NCI-H2196 (cell line): ENCODE results near the gene PRSS56.
A peak's percentile ranks its signal among the peaks of the same experiment; 100 is the strongest.

Experiments used
- DNase-seq: peaks from one replicate; lab custom pipeline; 2025; ENCODE audit not compliant: unreplicated experiment; lab: John Stamatoyannopoulos, UW

Gene PRSS56

DNA sequence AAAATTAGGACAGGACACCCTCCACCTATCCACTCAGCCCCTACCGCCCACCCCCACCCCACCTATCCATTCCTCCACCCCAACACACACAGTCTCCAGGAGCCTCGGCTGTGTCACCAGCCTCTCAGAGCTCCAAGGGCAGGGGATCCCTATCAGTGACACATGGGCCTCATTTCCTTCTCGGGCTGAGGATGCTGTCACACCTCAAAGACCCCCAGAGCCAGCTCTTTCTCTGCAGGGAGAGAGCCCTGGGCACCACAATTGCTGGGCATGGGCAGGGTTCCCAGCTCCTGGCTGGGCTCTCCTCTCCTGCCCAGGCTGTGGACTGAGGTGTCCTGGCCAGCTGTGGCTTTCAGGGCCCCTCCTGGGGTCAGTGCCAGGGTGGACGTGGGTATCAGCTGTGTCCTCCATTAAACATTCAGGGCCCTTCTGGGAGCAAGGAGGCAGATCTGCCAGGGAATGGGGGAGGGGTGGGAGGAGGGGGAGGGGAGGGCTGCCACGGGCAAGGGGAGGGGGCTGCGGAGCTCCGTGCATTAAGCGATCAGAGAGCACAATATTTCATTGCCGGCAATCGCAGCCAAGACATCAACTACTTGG, 18.3 kb upstream of the PRSS56 start:
- no peak for DNase-seq

DNA sequence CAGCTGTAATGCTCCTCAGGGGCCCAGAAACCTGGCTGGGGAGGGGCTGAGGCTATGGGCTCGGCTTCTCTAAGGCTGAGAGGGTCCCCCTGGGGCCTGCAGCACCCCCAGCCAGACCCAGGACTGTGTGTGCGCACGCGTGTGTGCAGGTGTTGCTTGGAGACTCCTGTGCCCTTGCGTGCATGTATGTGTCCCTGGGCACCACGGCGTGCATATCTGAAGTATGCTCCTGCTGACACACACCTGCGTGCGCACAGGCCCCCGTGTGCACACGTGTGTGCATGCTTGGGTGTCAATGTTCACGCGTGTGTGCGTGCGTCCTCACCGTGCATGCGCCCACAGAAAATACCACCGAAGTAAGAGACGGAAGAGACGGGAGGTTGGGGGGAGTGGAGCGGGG, 17.7 kb upstream of the PRSS56 start:
- no peak for DNase-seq

DNA sequence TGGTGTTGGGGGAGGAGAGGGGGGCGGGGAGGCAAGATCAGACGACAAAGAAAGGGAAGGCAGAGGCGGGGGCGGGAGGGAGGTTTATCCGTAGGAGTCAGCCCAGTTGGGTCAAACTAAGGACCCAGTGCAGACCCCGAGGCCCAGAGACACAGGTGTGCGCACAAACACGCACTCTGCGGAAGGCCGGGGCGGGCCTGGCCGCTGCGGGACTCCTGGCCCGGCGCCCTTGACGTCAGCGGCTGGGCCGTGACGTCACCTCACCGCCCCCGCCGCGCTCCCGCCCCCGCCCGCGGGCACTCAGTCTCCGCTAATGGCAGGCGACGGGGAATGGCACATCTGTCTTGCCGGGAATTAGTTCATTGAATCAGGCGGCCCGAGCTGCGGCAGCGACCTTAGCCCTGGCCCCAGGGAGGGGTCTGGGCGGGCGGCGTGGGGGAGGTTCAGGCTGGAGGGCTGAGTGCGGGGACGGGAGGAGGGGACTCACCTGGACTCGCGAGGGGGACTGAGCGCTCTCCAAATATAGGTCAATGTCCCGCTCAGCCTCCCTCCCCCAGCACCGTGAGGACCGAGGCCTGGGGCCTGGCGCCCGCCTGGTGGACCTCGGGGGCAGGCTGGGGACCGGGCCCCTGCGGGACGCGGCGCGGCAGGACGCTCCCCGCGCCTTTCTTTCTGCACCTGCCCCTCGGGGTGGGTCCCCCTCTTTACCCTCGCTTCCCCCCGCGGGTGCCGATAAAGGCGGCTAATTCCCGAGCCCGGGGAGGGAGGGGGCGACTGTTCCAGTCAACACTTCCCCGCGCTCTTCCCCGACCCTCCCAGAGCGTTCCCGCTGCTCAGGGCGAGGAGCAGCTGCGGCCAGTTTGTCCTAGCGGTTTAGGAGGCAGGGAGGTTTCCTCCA, 17.0 kb upstream of the PRSS56 start:
- peak; percentile 32 for DNase-seq

DNA sequence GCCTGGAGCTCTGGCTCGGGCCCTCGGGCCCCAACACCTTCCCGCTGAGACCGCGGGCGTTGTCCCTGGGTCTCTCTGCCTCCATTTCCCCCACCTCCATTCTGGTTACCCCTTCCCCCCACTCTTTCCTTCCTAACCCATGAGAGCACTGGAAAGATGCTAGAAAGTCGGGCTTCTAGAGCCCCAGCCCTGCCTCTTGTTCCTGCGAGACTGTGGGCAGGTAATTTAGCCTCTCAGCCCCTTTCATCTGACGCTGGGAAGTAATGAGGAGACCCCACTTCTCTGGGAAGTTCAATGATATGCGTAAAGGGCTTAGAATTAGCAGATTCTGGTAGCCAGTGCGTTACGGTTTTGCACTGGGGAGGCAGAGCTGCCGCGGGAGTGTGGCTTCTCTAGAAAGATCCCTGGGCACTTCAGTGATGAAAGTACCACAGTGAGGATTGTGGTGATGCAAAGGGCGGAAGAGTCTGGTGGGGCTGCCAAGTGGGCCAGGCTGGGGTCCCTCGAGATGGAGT, 16.3 kb upstream of the PRSS56 start:
- no peak for DNase-seq

DNA sequence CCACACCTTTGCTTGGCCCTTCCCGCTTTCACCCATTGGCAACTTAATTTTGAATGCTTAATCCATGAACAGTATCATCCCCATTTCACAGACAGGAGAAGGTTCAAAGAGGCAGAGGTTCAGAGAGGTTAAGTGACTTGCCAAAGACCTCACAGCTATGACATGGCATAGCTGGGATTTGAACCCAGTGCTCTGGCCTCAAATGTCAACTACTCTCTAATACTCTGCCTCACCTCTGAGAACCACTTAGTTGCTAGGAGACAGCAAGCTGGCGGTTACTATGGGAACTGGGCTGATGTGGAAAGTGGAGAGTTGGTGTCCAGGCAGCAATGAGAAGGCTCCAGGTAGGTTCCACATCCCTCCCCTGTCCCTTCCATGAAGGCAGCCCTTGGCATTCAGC, 15.8 kb upstream of the PRSS56 start:
- DNase-seq, result peak; percentile 71

DNA sequence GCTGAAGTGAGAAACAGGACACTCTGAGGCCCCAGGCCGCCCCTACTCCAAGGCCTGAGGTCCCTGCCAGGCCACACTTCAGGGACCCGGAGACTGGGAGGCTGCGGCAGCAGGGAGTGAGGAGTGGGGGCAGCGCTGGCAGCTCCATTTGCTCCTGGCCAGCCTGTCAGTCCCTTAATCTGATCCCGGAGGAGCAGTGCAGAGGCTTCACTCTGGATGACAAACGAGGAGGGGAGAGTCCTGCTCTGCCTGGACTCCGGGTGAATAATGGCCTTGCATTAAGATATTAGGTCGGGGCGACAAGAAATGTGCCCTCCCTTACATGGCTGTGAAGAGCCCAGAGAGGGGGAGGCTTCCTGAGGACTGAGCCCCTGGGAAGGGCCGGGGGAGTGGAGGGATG, 14.3 kb upstream of the PRSS56 start:
- DNase-seq, result no peak

DNA sequence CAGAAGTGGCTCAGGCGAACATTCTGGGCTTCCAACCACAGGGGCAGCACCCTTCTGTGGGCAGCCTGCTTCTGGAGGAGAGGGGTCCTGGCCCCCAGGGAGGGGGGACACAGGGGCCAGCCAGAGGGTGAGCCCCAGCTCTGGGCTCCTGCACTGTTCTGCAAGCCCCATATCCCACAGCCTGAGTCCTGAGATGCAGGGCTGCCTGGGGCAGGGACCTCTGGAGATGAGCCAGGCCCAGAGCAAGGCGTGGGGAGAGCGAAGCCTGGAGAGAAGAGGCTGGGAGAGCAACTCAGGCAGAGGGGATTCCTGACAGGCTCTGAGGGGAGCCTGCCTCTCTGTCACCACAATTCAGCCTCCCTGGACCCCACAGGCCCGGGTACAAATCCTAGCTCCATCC, 13.5 kb upstream of the PRSS56 start:
- no peak for DNase-seq

DNA sequence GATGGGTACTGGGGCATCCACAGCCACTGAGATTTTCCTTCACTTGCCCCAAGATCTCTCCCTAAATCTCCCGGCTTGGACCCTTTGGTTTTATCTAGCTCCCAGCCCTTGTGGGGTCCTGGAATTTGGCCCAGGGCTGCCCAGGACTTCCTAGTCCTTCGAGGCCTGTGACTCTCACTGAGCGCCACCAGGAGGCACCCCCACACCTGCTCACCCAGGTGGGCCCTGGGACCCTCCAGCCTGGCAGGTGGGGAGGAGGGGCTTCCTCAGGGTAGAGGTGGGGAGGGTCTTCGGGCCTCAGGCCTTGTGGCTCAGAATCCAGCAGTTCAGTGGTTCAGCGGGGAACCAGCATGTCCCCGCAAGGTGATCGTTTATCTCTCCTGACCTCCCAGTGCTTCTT, 11.9 kb upstream of the PRSS56 start:
- DNase-seq, result no peak

DNA sequence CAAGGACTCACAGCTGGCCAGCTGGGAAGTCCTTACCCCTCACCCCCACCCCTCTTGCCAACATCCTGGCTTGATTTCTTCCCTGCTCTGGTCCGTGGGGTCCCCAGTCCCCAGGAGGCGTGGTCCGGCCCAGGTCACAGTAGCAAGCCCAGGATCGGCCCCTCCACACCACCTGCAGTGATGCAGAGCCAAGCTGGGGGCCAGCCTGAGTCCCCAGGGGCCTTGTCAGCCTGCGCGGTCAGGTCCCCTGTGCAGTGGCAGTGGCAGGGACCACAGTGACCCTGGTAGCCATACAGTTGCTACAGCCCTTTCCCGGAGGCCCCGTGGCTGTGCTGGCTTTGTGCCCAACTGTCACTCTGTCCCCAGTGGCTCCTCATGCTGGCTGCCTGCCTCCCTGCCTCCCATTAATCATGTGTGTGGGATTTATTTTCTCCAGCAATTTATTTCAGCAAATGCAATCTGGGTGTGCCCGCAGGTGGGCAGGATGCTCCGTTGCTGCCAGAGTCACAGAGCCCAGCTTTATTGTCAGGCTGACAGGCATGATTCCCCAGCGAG, 8.8 kb upstream of the PRSS56 start:
- no peak for DNase-seq

DNA sequence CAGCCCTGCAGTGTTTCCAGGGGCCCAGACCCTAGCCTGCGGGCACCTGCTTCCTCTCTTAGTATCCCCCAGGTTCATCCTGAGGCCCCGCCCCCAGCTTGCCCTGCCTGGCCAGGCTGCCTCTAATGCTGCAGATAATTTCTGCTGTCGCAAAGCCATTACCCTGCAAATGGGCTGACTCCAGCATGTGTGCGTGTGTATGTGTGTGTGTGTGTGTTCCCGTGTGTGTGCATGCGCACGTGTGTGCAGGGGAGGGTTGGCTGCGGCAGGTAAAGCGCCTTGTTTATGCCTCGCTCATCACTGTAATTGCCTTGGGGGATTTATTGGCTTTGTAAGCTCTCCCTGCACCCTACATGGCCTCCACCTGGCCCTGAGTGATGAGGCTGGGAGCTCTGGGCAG, 7.6 kb upstream of the PRSS56 start:
- DNase-seq, result no peak

DNA sequence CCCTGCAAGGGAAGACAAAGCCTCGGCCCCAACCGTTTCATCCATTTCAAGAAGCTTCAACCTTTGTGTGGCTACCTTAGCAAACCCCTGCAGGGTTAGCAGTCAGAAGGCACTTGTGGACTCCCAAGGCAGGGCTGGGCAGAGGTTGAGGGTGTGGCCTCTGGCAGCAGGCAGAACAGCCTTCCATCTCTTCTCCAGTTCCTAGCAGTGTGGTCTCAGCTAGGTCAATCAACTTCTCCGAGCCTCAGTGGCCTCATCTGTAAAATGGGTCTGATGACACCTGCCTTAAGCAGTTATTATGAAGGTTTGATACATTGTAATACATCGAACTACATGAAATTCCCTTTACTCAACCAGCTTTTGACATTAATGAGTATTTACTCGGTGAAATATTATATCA, 6.8 kb upstream of the PRSS56 start:
- DNase-seq, result no peak

DNA sequence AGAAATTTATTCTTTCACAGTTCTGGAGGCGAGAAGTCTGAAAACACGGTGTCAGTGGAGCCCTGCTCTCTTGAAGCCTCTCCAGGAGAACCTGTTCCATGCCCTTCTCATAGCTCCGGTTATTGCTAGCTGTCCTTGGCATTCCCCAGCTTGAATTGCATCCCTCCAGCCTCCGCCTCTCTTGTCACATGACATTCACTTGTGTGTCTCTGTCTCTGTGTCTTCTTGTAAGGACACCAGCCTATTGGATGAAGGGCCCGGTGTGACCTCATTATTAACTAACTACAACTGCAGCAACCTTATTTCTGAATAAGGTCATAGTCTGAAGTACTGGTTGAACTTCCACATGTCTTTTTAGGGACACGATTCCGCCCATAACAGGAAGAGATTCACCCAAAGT, 4.5 kb upstream of the PRSS56 start:
- no peak for DNase-seq

DNA sequence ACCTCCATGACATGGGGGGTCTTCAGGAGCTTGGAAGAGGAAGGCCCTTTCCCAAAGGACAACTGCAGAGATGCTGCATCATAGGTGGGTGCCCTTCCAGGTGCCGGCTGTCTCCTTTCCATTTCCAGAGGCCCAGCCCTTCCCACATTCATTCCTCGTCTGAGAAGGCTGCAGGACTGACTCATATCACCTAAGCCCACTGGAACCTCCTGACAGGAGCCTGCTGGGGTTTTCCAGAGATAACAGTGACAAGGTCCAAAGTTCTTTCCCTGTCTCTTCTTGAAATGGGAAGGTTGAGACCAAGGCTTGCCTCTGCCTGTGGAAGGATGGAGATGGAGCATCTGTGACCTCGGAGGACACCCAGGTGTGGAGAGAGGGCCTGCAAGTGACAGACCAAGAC, 3.6 kb upstream of the PRSS56 start:
- DNase-seq, result no peak

DNA sequence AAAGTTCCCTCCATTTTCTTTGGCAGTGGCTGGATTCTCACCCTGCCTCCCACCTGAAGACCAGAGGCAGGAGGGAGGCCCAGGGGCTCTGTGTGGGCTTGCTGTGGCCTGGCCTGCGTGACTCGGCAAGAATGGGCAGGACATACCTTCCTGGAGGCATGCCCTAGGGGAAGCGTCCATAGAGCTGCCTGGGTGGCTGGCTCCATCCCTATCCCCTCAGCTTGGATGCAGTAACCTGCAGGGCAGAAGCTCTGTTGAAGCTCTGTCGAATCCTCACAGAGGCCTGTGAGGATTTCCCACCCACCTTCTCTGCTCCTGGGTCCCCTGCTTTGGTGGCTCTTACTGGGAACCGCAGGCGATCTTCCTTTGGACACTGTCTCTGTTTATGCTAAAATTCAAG, 1.3 kb upstream of the PRSS56 start:
- DNase-seq, result no peak

DNA sequence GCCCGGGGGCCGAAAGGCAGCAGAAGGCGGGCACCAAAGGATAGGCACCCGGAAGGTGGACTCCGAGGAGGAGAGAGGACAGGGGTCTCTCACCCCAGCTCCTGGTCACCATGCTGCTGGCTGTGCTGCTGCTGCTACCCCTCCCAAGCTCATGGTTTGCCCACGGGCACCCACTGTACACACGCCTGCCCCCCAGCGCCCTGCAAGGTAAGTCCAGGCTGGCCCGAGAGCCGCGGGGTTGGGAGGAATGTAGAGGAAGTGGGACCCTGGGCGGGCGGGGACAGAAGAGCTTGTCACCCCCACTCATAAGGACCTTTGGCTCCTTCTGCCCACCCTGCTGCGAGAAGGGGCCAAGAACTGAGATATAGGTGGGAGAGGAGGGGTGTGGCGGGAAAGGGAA, 301 bp downstream of the PRSS56 start:
- DNase-seq, result no peak

DNA sequence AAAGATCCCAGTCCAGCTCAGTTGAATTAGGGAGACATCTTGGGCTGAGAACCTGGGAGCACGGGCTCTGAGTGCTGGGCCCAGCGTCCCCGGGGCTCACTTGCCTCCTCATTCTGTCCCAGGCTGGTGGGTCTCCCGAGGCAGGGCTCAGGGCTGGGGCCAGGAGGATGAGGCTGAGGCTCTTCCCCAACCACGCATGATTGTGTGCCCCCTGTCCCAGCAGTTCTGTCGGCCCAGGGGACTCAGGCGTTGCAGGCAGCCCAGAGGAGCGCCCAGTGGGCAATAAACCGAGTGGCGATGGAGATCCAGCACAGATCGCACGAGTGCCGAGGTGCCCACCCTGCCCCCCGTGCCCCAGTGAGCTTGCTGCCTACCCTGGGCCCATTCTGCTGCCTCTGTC, 910 bp downstream of the PRSS56 start:
- no peak for DNase-seq

DNA sequence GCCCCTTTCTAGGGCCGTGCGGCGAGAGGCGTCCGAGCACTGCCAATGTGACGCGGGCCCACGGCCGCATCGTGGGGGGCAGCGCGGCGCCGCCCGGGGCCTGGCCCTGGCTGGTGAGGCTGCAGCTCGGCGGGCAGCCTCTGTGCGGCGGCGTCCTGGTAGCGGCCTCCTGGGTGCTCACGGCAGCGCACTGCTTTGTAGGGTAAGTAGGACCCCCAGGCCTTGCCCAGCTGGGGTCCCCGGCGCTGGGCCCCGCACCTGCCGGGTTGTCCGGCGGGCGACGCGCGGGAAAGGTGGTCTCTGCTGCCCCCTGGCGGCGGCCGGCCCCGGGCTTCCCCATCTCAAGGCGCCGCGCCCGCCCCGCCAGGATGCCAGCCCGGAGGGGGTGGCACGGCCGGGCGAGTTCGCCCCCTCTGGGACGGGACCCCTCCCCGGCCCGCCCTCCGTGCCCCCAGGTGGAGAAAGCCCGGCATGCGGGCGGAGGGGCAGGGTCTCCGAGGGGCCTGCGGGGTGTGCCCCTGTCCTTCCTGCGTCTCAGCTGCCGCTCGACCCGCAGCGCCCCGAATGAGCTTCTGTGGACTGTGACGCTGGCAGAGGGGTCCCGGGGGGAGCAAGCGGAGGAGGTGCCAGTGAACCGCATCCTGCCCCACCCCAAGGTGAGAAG, 1.9 kb downstream of the PRSS56 start:
- DNase-seq, result peak; percentile 54

DNA sequence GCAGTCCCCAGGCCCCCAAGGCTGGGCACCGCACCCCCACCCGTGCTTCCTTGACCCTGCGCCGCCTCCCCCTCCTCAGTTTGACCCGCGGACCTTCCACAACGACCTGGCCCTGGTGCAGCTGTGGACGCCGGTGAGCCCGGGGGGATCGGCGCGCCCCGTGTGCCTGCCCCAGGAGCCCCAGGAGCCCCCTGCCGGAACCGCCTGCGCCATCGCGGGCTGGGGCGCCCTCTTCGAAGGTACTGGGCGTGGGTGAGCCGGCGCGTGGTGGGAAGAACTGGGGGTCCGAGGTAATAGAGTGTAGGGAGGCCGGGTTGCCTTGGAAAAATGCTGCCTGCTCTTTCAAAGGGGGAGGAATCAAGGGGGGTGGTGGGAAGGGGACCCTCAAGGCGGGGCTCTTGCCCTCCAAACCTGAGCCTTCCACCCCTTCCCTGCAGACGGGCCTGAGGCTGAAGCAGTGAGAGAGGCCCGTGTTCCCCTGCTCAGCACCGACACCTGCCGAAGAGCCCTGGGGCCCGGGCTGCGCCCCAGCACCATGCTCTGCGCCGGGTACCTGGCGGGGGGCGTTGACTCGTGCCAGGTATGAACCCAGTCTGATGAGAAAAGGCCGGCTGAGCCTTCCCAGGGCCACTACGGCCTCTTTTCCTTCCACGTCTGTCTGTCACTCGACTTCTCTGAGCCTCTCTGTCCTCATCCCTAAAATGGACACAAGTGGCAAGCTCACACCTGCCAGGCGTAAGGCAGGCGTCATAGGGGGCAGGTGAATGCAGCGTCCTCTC, 2.6 kb downstream of the PRSS56 start:
- DNase-seq, result no peak

DNA sequence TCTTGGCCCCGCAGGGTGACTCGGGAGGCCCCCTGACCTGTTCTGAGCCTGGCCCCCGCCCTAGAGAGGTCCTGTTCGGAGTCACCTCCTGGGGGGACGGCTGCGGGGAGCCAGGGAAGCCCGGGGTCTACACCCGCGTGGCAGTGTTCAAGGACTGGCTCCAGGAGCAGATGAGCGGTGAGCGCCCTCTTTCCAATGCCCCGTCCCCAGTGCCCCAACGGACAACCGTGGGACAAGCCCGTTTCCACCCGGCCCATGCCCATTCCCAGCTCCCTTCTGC, 3.2 kb downstream of the PRSS56 start:
- DNase-seq, result no peak

DNA sequence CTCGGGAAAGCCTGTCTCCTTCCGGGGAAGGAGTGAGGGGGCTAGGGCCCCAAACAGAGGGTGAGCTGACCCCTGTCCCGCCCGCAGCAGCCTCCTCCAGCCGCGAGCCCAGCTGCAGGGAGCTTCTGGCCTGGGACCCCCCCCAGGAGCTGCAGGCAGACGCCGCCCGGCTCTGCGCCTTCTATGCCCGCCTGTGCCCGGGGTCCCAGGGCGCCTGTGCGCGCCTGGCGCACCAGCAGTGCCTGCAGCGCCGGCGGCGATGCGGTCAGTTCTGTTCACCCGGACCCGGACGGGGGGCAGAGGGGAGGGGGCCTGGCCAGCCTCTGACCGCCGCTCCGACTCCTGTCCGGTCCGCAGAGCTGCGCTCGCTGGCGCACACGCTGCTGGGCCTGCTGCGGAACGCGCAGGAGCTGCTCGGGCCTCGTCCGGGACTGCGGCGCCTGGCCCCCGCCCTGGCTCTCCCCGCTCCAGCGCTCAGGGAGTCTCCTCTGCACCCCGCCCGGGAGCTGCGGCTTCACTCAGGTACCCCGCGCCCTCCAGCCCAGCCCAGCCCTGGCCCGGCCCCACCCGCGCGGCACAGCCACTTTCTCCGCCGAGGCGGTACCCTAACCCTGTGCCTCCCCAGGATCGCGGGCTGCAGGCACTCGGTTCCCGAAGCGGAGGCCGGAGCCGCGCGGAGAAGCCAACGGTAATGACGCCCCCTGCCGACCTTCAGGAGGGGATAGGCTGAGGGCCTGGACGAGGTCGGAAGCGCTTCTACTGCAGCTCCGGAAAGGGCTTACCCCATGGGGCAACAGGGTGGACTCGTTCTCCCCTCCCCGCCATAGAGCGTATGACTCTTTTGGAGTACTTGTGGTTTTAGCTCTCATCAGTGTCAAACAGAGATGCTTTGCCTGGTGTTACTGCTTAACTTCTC, 3.8 kb downstream of the PRSS56 start:
- DNase-seq, result no peak
